Activated CD4-positive, alpha-beta T cell treated with anti-CD3 and anti-CD28 coated beads for 4 hours (primary cell): ENCODE measurements around the gene AIM2.
A peak's percentile ranks its signal among the peaks of the same experiment; 100 is the strongest.

Experiments
- DNase-seq, 2 donors: peaks; one replicate each; pipeline ENCODE4 v3.0.0-alpha.2; 2020

Gene AIM2

DNA sequence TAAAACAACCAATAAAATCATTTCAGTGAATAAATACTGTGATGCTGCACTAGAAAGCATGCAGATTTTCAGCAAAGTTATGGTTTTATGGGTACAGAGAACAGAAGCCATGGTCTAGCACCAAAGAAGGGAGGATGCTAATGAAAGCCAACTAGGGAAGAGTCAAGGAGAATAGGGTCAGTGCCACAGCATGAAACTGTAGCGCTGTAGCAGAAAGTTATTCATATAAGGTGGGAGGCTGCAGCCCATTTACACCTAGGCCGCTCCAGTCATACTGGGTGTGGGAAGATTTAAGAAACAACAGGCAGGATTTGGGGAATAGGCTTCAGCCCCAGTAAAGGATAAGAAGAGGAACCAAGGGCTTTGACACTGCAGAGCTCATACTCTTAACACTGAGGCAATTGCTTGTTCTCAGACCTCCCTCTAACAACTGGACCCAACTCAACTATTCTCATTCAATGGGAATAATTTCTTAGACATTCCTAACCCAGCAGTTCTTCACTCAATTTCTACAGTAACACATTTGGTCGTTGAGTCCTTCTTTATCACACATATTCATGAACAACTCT is 62.5 kb downstream of the AIM2 start:
- DNase-seq = no peak

DNA sequence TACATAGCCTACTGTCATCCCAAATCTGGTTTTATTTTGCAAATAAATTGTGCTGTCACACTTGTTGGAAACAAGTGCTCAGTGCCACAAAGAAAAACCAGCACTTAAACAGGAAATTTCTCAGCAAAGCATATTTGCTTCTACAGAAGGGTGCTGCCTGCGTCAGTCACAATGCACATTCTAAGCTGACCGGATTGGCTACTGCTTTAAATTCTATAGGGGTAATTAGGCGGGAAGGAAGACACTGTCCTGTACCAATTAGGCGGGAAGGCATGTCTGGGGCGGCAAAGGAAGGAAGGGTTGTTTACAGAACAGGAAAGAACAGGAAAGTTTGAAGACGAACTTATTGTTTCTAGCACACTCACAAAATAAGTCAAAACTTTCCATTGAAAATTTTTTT is 64.1 kb downstream of the AIM2 start:
- DNase-seq = peak; percentile 45 to 51
